ENCODE data around the gene ZNF644. TPM values are rescaled to one million over a fixed set of nuclear protein-coding genes. Genes with fewer than 3 reads are reported as not detected.

ZNF644 gene
- total RNA-seq, 1 experiment from 2014 or later = 46.2 TPM

- no peaks in the 10 kb centered on the region for H3K9me3 Mint-ChIP-seq (ENCODE audit: unreplicated experiment)
- peaks cover 12% of the 10 kb centered on the region for H3K36me3 Mint-ChIP-seq (ENCODE audit: insufficient read depth, unreplicated experiment)
- BruUV-seq (replicated peaks) = TSS peak; percentile 52
- intact Hi-C loops (cut with micrococcal nuclease) = loop anchor here (10.0 kb wide), 2 partner anchors 436 to 896 kb away; no protein-coding TSS in a partner anchor
- H3K4me1 Mint-ChIP-seq (ENCODE audit: insufficient read depth, unreplicated experiment) = peaks cover 18% of the 10 kb centered on the region
- ChIA-PET POLR2A (interaction anchor here (0.6 to 3.0 kb wide), 7 partner anchors 9 to 529 kb away, joined by 3 to 11 read pairs (median 3); no protein-coding TSS in a partner anchor), CTCF (interaction anchor here (0.6 to 1.5 kb wide), 6 partner anchors 9 to 901 kb away, joined by 3 to 4 read pairs (median 3); no protein-coding TSS in a partner anchor)
- DNase-seq (ENCODE audit: unreplicated experiment) = no peak
- H3K27ac Mint-ChIP-seq (ENCODE audit: low read depth, unreplicated experiment) = peak overlapping the region; percentile 100
- H3K4me3 Mint-ChIP-seq (ENCODE audit: unreplicated experiment) = peak overlapping the region; percentile 89
- no peaks in the 10 kb centered on the region for H3K27me3 Mint-ChIP-seq (ENCODE audit: insufficient read depth, unreplicated experiment)
- TF ChIP-seq CTCF (IDR thresholded peaks at IDR 0.05; ENCODE audit: unreplicated experiment) = no peak
These were observed 1.3 kb downstream of the ZNF644 start for GRCh38 chr1:91020486-91020885.

GRCh38 chr1:91018006-91018405 is 3.8 kb downstream of the ZNF644 start:
- peaks cover 15% of the 10 kb centered on the region for H3K36me3 Mint-ChIP-seq (ENCODE audit: insufficient read depth, unreplicated experiment)
- BruUV-seq (replicated peaks) = no TSS peak
- no peak overlapping the region for H3K4me3 Mint-ChIP-seq (ENCODE audit: unreplicated experiment)
- POLR2A ChIA-PET = interaction anchor here (0.6 to 1.4 kb wide), 2 partner anchors 20 to 189 kb away, joined by 3 to 4 read pairs; no protein-coding TSS in a partner anchor
- H3K27ac Mint-ChIP-seq (ENCODE audit: low read depth, unreplicated experiment) = peak overlapping the region; percentile 23
- H3K9me3 Mint-ChIP-seq (ENCODE audit: unreplicated experiment) = no peaks in the 10 kb centered on the region
- no peak for TF ChIP-seq CTCF (IDR thresholded peaks at IDR 0.05; ENCODE audit: unreplicated experiment)
- intact Hi-C loops (cut with micrococcal nuclease) = no loop called here
- no peaks in the 10 kb centered on the region for H3K27me3 Mint-ChIP-seq (ENCODE audit: insufficient read depth, unreplicated experiment)
- CTCF ChIA-PET = interaction anchor here (0.6 to 1.4 kb wide), 3 partner anchors 23 to 148 kb away, joined by 3 to 6 read pairs (median 3); no protein-coding TSS in a partner anchor
- no peak for DNase-seq (ENCODE audit: unreplicated experiment)
- peaks cover 37% of the 10 kb centered on the region for H3K4me1 Mint-ChIP-seq (ENCODE audit: insufficient read depth, unreplicated experiment)

GRCh38 chr1:91015794-91016550 is 5.9 kb downstream of the ZNF644 start:
- BruUV-seq (replicated peaks) = no TSS peak
- DNase-seq (ENCODE audit: unreplicated experiment) = peak; percentile 18
- ChIA-PET CTCF (interaction anchor here (0.6 kb wide), 1 partner anchor 737 kb away, joined by 3 read pairs; no protein-coding TSS in a partner anchor), POLR2A (no interaction called here)
- H3K27ac Mint-ChIP-seq (ENCODE audit: low read depth, unreplicated experiment) = peak overlapping the region; percentile 47
- H3K4me3 Mint-ChIP-seq (ENCODE audit: unreplicated experiment) = peak overlapping the region; percentile 10
- TF ChIP-seq CTCF (IDR thresholded peaks at IDR 0.05; ENCODE audit: unreplicated experiment) = no peak
- H3K4me1 Mint-ChIP-seq (ENCODE audit: insufficient read depth, unreplicated experiment) = peaks cover 51% of the 10 kb centered on the region
- H3K9me3 Mint-ChIP-seq (ENCODE audit: unreplicated experiment) = no peaks in the 10 kb centered on the region
- intact Hi-C loops (cut with micrococcal nuclease) = no loop called here
- H3K27me3 Mint-ChIP-seq (ENCODE audit: insufficient read depth, unreplicated experiment) = no peaks in the 10 kb centered on the region
- H3K36me3 Mint-ChIP-seq (ENCODE audit: insufficient read depth, unreplicated experiment) = peaks cover 17% of the 10 kb centered on the region

- H3K27me3 Mint-ChIP-seq (ENCODE audit: insufficient read depth, unreplicated experiment) = no peaks in the 10 kb centered on the region
- H3K9me3 Mint-ChIP-seq (ENCODE audit: unreplicated experiment) = no peaks in the 10 kb centered on the region
- CTCF ChIA-PET = no interaction called here
- DNase-seq (ENCODE audit: unreplicated experiment) = no peak
- H3K4me1 Mint-ChIP-seq (ENCODE audit: insufficient read depth, unreplicated experiment) = peaks cover 51% of the 10 kb centered on the region
- H3K4me3 Mint-ChIP-seq (ENCODE audit: unreplicated experiment) = no peak overlapping the region
- POLR2A ChIA-PET = no interaction called here
- peak overlapping the region; percentile 47 for H3K27ac Mint-ChIP-seq (ENCODE audit: low read depth, unreplicated experiment)
- BruUV-seq (replicated peaks) = no TSS peak
- intact Hi-C loops (cut with micrococcal nuclease) = no loop called here
- TF ChIP-seq CTCF (IDR thresholded peaks at IDR 0.05; ENCODE audit: unreplicated experiment) = no peak
- peaks cover 17% of the 10 kb centered on the region for H3K36me3 Mint-ChIP-seq (ENCODE audit: insufficient read depth, unreplicated experiment)
These were observed 6.5 kb downstream of the ZNF644 start for GRCh38 chr1:91015358-91015780.

All from MCF 10A (cell line).